Epidermal melanocyte (primary cell): ENCODE results near the gene C11orf24.
"Not testable (repeated sequence)": the region's sequence is repeated elsewhere in the genome, so short reads cannot be mapped to it uniquely, and the experiment has no call there.

ENCODE experiments used
- DNase-seq: peaks from one replicate; pipeline ENCODE4 v3.0.0; 2011; ENCODE audit warnings: low spot score; ENCODE audit not compliant: insufficient read length

C11orf24 gene

GRCh38 chr11:68255526-68255925 lies 16.2 kb downstream of the C11orf24 start:
- no peak for DNase-seq

- no peak for DNase-seq
Observed at GRCh38 chr11:68254421-68254820, 17.4 kb downstream of the C11orf24 start.

GRCh38 chr11:68251765-68252164 lies 20.0 kb downstream of the C11orf24 start:
- DNase-seq = no peak

- DNase-seq = not testable (repeated sequence)
Observed at GRCh38 chr11:68244912-68245311, 26.9 kb downstream of the C11orf24 start.

GRCh38 chr11:68243847-68244246 lies 27.9 kb downstream of the C11orf24 start:
- not testable (repeated sequence) for DNase-seq

- no peak for DNase-seq
Observed at GRCh38 chr11:68242616-68243015, 29.2 kb downstream of the C11orf24 start.

GRCh38 chr11:68231621-68232020 lies 40.2 kb downstream of the C11orf24 start:
- no peak for DNase-seq

GRCh38 chr11:68229601-68230000 lies 42.2 kb downstream of the C11orf24 start:
- DNase-seq = no peak

- DNase-seq = no peak
Observed at GRCh38 chr11:68226421-68226820, 45.4 kb downstream of the C11orf24 start.

GRCh38 chr11:68224606-68225005 lies 47.2 kb downstream of the C11orf24 start:
- DNase-seq = no peak

GRCh38 chr11:68223275-68223674 lies 48.5 kb downstream of the C11orf24 start:
- no peak for DNase-seq

GRCh38 chr11:68221406-68221805 lies 50.4 kb downstream of the C11orf24 start:
- no peak for DNase-seq

GRCh38 chr11:68216171-68216938 lies 55.4 kb downstream of the C11orf24 start:
- no peak for DNase-seq

- no peak for DNase-seq
Observed at GRCh38 chr11:68215524-68216170, 56.1 kb downstream of the C11orf24 start.

- no peak for DNase-seq
Observed at GRCh38 chr11:68215087-68215445, 56.7 kb downstream of the C11orf24 start.

GRCh38 chr11:68214173-68215086 lies 57.3 kb downstream of the C11orf24 start:
- DNase-seq = no peak

- peak; percentile 80 for DNase-seq
Observed at GRCh38 chr11:68213555-68214172, 58.1 kb downstream of the C11orf24 start.

- DNase-seq = no peak
Observed at GRCh38 chr11:68213135-68213515, 58.6 kb downstream of the C11orf24 start, which contains the start of gene KMT5B. KMT5B (minus strand) TSS chr11:68213296; CDS start chr11:68190076, 23,220 bp downstream.

GRCh38 chr11:68212421-68213134 lies 59.2 kb downstream of the C11orf24 start:
- DNase-seq = peak; percentile 67

- DNase-seq = no peak
Observed at GRCh38 chr11:68211546-68211945, 60.2 kb downstream of the C11orf24 start.
